NCI-H1105 (cell line): ENCODE results near the gene PPM1F.

Source experiments
- DNase-seq: peaks from one replicate; lab custom pipeline; 2025; lab: John Stamatoyannopoulos, UW

PPM1F gene

DNA sequence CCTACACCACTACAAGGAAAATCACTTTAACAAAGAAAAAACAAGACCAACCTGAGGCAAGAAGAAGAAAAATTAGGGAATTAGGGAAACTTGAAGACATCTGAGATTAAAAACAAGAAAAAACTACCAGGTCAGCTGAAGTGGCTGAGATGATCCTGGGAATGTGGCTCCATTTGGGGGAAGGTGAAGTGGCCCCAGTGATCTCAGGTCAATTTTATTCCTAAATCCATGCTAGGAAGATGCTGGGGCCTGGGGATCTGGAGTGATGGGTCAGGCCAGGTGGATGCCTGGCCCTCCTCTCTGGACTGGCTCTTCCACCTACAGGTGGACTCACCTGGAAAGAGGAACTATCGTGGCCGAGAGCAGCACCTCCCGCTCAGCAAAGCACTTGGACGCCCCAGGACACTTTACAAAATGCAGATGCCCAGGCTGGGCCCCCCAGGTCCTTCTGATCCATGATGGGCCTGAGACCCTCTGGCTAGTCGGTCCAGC lies 23.3 kb upstream of the PPM1F start:
- DNase-seq: no peak

DNA sequence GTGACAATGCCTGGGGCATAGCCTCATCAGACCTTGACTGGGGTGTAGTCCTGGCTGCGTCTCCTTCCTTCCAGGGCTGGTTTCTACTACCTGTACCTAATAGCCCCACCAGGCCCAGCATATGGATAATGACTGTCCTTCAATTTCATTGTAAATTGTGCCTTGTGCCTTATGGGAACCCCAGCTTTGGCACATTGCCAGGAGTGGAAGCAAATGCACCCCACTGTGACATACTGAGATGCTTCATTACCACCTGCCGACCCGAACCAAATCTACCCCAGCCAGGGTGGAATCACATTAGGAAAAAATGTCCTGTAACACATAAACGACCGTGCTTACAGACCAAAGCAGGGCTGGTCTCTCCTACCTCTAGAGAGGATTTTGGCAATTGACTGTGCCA lies 22.6 kb upstream of the PPM1F start:
- no peak for DNase-seq

DNA sequence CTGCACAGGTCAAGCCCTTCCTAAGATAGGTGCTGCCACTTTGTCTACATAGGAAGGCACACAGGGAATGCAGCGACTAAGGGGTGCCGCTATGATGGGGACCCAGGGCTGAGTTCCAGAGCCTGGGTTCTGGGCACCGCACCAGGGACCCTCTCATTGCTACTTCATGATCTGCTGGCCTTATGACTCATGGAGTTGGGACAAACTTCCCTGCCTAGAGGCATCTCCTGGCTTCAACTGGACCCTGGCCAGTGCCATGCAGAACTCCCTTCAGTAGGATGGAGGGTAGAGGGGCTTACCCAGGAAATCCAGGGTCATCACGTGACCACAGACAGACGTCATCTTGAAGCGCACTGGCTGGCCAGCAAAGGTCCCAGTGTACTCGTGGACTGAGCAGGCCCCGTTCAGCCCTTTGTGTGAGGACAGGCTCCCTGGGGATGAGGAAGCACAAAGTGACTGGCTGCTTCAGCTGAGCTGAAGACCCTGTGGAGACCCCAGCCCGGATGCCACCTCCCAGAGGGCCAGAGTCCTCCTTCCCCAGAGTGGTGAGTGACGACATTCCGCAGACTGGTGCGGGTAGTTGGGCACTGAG lies 21.5 kb upstream of the PPM1F start:
- no peak for DNase-seq

DNA sequence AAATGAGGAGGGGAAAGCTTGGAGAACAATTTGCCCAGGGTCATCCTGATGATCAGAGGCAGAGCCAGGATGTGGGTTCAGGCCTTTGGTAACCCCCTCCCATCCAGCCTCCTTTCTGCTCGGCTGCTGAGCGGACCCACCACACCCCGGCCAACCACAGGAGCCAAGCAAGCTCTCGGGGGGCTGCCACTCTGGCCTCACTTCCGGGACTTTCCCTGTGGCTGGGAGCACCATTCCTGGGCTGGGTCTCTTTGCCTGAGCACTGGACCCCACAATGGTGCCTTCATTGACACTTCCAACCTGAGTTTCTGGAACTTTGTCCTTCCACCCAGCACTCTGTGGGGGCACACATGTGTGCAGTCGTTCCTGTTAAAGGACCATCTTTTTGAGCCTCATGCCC lies 20.2 kb upstream of the PPM1F start:
- no peak for DNase-seq

DNA sequence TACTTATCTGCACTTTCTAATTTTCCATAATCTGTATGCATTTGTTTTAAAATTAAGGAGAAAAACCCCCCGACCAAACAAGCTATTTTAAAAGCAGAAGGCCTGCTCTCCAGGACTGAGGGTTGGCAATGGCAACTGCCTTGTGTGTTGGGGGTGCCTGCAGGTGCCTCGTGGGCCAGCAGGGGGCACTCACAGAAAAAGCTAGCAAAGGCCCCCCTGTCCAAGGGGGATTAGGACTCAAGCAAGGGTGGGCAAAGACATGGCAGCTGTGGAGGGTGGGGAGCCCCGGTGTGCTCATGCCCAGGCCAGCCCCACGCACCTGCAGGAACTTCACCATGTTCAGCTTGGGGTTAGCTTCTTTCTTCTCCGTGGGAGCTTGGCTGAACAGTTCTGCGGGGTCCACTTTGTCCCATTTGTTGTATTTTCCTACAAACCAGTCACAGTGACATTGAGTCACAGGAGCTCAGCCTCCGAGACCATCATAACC lies 19.7 kb upstream of the PPM1F start:
- no peak for DNase-seq

DNA sequence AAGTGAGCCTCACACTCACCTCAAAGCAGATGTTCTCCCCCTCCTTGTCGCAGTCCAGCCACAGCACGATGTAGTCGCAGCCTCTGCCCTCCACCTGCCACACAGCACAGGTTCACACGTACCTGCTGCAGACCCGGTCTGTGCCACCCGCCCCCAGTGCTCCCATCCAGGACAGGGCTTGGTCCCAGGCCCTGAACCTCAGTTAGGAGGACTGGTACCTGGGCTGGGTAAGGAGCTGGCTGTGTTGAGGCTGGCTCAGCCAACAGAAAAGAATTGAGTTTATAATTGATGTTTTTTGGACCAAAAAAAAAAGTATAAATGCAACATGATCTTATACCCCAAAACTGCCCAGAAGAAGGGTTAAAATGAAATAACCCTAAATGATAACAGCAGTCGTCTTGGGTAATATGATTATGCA lies 19.2 kb upstream of the PPM1F start:
- no peak for DNase-seq

DNA sequence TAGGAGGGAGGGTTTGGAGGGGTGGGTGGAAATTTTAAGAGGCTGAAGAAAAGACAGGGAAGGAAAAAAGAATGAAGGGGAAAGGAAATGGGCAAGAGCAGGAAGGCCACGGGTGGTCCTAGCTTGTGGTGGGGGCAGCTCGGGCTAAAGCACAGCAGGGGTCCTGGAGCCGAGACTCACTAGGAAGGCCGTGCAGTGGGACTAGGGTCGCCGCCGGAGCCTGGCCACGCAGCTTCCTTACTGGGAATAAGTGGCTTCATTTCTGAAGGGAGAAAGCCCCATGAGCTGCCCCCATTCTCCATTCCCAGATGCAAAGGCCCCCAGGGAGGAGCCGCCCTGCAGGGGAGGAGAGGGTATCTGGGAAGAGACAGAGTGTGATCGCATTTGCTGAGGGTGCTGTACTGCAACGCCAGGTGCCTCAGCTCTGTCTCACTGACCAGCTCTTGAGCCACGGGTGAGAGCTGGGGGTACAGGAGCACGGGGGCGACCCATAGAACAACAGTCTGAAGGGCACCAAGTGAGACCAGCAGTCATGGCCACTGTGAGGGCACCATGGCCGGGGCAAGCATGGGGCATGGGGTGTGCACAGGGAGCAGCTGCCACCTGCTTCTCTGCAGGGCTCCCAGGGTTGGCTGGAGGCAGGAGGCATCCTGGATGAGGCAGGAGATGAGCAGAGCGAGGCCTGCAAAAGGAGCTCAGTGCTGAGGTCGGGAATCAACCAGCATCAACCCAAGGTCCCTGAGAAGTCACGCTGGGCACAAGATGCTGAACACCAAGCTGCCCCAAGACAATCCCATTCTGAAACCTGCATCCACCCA lies 18.4 kb upstream of the PPM1F start:
- DNase-seq: no peak

DNA sequence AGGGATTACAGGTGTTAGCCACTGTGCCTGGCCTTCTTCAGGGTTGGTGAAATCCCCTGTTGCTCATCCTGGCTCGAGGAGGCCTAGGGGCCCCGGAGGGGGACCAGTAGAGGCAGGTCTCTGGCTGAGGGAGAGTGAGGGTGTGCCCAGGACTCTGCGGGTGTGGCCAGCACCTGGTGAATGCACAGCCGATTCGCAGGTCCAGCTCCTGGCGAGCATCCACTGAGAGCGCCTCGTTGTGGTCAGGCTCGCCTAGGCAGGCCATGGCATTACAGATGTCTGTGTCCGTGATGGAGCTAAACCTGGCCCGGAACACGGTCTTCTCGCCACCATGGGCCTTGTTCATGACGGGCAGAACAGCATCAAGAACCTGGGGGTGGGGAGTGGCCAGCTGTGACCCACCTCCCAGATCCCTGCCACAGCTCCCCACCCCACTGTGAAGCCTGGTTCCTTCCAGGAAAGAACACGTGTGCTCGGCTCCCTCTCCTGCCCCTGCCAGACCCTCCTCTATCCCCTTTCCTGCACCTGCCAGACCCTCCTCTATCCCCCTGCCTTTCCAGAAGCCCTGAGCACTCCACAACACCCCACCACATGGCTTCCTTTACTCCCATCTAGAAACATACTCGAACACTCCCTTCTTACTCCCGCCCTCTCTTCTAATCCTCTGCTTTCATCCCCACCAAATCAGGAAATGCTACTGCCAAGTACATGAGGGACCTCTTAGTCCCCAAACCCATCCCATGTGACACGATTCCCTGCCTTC lies 17.6 kb upstream of the PPM1F start:
- no peak for DNase-seq

DNA sequence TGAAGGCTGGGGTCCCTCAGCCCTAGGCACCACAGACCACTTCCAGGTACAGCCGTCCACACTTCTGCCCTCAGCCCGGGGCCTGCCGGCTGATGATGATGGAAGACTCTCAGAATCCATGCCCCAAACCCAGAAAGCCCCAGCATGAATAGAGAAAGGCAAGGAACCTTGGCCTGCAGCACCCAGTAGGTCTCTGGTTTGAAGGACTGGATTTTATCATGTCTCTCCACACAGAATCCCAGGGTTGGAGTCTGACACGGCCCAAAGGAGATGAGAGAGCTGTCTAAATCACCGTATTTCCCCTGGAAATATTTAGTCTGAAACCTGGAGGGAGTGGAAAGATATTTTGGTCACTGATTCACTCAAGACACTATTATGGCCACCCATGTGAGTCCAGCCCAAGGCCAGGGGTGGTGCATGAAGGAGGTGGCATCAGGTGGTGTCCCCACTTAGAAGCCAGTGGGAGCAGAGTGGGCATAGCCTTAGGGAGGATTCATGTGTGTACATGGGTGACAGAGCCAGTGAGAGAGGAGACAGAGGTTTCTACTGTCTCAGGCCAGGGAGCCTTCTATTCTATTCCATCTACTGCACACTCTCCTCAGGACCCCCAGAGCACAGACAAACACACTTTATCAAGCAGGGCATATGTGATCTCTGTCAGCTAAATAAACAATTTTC lies 15.9 kb upstream of the PPM1F start:
- DNase-seq: no peak

DNA sequence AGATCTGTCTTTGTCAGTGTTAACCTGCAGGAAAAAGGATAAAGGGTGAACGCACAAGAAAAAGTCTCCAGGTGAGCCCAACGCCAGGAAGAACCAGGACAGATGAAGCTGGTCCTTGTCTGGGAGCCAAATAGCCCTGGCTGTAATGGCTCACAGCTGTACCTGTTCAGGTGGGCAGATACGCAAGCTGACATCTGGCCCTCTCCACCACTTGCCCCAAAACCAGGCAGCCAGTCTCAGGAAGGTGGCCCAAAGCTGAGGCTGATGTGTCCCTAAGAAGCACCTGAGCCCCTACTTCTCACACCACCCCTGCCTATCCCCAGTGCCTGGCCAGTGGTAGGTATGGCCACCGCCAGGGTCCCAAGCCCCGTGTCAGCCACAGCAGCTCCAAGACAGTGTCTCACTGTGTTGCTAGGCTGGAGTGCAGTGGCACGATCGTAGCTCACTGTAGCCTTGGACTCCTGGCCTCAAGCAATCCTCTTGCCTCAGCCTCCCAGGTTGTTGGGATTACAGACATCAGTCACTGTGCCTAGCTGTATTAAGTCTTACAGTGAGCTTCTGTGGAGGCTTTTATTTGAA lies 15.1 kb upstream of the PPM1F start:
- DNase-seq: no peak

DNA sequence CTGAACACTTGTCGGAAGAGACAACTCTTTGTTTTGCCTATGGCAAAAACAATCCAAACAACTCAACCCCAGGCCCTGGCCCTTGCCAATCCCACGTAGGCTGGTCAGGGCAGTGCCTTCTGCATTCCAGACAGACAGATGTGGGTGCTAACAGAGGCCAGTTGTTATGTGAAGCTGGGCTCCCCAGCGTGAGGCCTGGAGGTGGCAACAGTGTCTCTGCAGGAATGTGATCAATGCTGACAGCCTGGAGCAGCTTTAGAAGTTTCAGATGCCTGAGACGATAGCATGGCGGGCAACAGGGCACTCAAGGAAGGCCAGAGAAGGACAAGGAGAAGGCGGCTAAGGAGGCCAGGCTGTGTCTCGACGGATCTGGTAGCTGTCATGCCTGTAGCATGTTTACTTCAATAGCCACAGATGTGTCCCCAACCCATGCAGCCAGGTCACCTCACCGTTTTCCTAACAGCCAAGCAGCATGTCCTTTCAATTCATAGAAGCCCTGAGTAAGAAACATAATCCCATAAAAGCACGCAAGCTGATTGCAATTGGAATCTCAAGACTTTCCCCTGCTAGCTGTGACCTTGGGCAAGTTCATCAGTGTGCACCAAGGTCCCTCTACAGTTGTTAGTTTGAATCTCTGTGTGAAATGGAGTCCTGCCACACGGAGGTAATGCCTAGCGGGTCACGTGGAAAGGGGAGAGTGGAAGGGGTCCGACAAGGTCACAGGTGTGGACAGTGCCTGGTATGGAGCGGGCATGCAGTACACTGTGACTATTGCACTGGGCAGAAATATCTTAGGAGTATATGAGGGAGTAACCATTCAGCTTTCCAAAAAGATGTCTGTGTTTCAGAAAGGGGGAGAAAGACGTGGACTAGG lies 14.2 kb upstream of the PPM1F start:
- no peak for DNase-seq

DNA sequence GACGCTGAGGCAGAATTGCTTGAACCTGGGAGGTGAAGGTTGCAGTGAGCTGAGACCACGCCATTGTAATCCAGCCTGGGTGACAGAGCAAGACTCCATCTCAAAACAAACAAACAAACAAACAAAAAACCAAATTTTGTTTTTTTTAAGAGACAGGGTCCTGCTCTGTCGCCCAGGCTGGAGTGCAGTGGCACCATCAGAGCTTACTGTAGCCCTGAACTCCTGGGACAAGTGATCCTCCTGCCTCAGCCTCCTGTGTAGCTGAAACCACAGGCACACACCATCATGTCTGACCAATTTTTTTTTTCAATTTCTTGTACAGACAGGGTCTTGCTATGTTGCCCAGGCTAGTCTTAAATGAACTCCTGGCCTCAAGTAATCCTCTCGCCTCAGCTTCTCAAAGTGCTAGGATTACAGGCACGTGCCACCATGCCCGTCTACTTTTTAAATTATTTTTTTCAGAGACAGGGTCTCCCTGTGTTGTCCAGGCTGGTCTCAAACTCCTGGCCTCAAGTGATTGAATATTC lies 13.2 kb upstream of the PPM1F start:
- no peak for DNase-seq

DNA sequence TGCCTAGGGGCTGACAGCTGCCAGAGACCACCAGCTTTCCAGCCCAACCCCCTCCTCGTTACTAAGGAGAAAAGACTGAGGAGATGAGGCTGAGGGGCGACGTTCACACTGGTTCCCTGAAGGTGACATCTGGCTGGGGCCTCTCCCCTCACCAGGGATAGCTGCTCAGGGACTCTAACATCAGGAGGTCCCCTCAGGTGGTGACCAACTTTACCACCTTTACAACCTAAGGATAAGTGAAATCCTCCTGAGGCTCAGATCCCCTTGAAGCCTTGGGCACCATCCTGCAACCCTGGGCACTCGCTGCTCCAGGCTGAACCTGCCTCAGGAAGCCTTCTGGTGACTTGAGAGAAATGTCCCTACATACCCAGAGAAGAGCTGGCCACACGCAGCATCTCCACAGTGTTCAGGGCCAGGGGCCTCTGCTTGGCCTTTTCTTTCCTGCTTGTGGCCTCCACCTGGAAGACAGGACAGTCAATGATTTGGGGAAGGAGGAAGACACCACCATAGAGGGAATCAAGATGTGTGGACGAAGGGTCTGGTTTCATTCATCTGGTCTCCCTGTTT lies 12.4 kb upstream of the PPM1F start:
- no peak for DNase-seq

DNA sequence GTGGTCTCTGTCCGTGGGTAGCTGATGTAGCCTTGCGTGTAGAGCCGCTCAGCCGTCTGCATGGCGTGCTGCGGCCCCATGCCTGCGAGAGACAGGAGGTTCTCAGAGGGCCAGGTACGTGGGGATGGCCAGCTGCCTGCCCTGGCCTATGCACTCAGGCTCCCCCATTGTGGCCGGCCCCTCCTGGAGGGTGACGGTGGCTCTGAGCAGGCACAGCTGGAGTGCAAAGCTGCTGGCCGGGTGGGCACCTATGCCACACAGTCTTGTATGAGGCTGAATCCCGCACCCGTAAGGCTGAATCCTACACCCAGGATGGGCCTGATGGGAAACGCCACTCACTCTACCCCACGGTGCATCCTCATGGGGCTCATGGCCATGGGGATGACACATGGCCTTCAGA lies 11.6 kb upstream of the PPM1F start:
- DNase-seq: no peak

DNA sequence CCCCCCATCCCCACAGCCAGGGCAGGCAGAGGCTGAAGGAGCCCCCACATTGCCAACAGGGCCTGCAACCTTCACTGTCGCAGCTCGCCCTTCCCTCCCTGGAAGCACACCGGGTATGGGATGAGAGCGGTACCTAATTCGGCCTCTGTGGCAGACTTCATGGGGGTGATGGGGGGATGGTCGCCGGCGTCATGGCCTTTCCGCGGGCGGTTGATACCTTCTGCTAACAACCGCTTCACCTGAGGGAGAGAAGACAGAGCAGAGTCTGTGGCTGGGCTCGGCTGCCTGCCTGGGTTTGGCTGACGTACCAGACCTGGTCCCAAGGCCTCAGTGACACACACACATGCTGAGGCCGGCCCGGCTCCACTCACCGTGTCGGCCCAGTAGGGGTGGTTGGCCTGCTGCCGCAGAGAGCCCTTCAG lies 11.2 kb upstream of the PPM1F start:
- DNase-seq: no peak

DNA sequence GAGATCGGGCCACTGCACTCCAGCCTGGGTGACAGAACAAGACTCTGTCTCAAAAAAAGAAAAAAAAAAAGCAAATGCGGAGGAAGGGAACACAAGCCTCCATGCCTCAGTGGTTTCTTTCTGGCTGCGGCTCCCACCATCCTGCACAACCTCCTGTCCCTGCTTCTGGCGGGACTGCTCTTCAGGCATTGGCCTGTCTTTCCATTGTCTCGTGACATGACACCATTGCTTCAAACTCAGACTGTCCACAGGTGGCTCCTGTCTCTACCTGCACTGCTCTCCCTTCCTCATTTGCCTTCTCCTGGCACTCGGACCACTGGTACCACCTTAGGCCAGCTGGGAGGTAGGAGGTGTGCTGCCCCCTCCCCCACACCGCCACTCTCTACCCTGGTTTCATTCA lies 10.6 kb upstream of the PPM1F start:
- DNase-seq: no peak

DNA sequence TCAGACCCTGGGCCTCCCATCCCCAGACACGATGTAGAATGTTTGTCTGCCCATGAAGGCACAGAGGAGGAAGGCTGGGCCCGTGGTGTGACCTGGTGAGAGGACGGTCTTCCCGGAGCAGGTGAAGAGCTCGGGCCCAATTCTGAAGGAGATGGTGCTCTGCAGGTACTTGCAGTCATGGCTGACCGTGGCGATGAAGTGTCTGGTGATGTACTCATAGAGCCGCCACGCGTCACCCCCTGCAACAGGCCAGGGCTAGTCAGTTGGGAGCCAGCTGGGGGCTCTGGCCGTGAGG lies 10.0 kb upstream of the PPM1F start:
- DNase-seq: no peak

DNA sequence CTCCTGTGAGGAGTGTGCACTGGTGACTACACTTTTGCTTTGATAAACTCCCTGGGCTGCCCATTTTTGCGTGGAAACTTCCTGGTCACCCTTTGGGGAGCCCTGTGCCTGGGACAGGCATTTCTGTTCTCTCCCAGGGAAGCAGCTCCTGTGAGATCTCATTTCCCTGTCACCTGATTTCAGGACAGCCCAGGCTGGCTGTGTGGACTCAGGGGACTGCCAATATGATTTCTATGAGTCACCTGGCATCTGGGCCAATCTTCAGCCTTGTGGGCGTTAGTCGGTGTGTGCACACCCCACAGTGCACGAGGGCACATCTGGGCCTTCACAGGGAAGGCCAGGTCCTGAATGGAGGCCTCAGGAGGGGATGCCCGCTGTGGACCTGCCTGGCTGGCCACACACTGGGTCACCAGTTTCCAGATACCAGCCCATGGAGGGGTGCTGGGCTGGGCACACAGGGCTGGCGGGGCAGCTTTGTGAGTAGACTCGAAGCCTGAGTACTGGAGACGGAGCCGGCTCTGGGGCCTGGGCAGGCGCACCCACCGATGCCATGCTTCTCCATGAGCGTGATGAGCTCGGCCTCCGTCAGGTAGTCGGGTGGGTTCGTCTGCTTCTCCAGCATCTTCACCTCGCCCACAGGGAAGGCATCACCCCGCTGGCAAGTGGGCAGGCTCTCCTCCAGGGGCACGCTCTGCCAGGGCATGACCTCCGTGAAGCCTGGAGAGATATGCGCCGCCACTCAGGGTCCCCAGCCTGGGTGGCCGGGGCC lies 9.4 kb upstream of the PPM1F start:
- no peak for DNase-seq

DNA sequence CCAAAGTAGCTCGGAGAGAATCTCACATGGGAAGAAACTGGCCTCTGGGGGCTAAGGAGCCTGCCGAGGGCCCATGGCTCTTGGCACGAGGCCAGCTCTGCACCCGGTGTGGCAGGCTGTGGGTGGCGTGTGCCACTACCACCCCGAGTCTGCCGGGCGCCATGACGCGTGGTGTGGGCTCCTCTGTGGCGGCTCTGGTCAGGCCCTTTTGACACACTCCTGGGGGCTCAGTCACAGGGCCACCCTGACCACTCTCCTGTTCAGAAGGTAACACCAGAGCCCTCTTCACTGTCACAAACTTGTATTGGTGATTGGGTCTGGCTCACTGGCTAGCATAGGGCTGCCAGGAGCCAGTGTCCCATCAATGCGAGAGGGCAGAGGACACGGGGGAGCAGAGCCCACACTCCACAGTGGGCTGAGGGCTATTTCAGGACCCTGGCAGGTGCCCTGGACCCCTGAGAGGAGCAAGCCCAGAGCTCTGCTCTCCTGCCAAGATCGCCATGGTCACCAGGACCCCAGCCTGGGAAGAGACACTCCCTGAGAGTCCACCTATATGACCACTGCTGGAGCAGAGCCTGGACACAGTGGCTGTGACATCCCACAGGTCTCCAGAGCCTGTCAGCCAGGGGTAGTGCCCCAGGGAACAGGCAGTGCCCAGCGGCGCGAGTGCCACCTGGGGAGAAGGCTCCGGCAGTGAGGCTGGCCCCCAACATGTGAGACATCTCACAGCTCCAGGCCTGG lies 8.6 kb upstream of the PPM1F start:
- no peak for DNase-seq
